Neural cell (in vitro differentiated cells): ENCODE data around the gene CELF5. TPM values are rescaled to one million over a fixed set of nuclear protein-coding genes. Genes with fewer than 3 reads are reported as not detected.

Source experiments
- H2AFZ ChIP-seq: fragments of 200-600, 300-800 bp; sonication (generic), shearing (Covaris generic); 2 replicates; pipeline ENCODE4 v1.6.0; 2014; ENCODE audit warnings: low read depth, mild to moderate bottlenecking, antibody characterized with exemption, low read length, moderate library complexity
- H3F3A ChIP-seq: fragments of 200-600 bp; shearing (Covaris generic); 2 replicates; pipeline ENCODE4 v1.6.1; 2016; ENCODE audit warnings: mild to moderate bottlenecking, moderate library complexity, mixed read lengths, antibody characterized with exemption, low read length; ENCODE audit not compliant: insufficient read depth, poor library complexity, severe bottlenecking
- H3K27ac ChIP-seq: fragments of 200-600, 300-800 bp; sonication (generic), shearing (Covaris generic); 2 replicates; pipeline ENCODE4 v1.5.1; 2014; ENCODE audit warnings: mild to moderate bottlenecking, low read length, moderate library complexity
- H3K27me3 ChIP-seq: fragments of 300-800, 200-600 bp; sonication (generic), shearing (Covaris generic); 2 replicates; pipeline ENCODE4 v1.6.0; 2014; ENCODE audit warnings: mild to moderate bottlenecking, low read depth, low read length, moderate library complexity; ENCODE audit not compliant: insufficient read depth
- H3K36me3 ChIP-seq: fragments of 300-800, 200-600 bp; sonication (generic), shearing (Covaris generic); 2 replicates; pipeline ENCODE4 v1.5.1; 2014; ENCODE audit warnings: mild to moderate bottlenecking, antibody characterized with exemption, low read length, moderate library complexity; ENCODE audit not compliant: insufficient read depth
- H3K4me2 ChIP-seq: fragments of 300-800, 200-600 bp; sonication (generic), shearing (Covaris generic); 2 replicates; pipeline ENCODE4 v1.6.0; 2014; ENCODE audit warnings: mild to moderate bottlenecking, low read length
- H3K4me3 ChIP-seq: fragments of 300-800, 200-600 bp; sonication (generic), shearing (Covaris generic); 2 replicates; pipeline ENCODE4 v1.5.1; 2014; ENCODE audit warnings: mild to moderate bottlenecking, low read length, moderate library complexity
- H3K79me2 ChIP-seq: fragments of 200-600 bp; shearing (Covaris generic); replicated peaks from 2 replicates; pipeline ENCODE4 v1.6.0; 2014; ENCODE audit warnings: mild to moderate bottlenecking, low read length, moderate library complexity; ENCODE audit not compliant: insufficient read depth
- H3K9ac ChIP-seq: fragments of 300-800, 200-600 bp; sonication (generic), shearing (Covaris generic); 2 replicates; pipeline ENCODE4 v1.6.1; 2016; ENCODE audit warnings: mild to moderate bottlenecking, low read length, mixed read lengths
- H3K9me2 ChIP-seq: fragments of 200-600 bp; shearing (Covaris generic); 2 replicates; pipeline ENCODE4 v1.6.1; 2016; ENCODE audit warnings: mild to moderate bottlenecking, low read length, mixed read lengths; ENCODE audit not compliant: insufficient read depth
- H3K9me3 ChIP-seq: fragments of 200-600, 300-800 bp; sonication (generic), shearing (Covaris generic); 2 replicates; pipeline ENCODE4 v1.6.1; 2016; ENCODE audit warnings: mild to moderate bottlenecking, mixed run types, low read length, moderate library complexity, mixed read lengths
- H4K20me1 ChIP-seq: fragments of 200-600 bp; shearing (Covaris generic); 2 replicates; pipeline ENCODE4 v1.6.1; 2016; ENCODE audit warnings: mild to moderate bottlenecking, mixed run types; ENCODE audit not compliant: insufficient read depth
- CTCF ChIP-seq: fragments of 450-650 bp; IDR thresholded peaks from 2 replicates; pipeline ENCODE4 v1.5.1; 2014; ENCODE audit warnings: antibody characterized with exemption, mild to moderate bottlenecking, moderate library complexity; ENCODE audit not compliant: poor library complexity, severe bottlenecking
- EP300 ChIP-seq: fragments of 450-650 bp; conservative IDR thresholded peaks from 2 replicates; pipeline ENCODE4 v1.6.1; 2014; ENCODE audit warnings: antibody characterized with exemption, mild to moderate bottlenecking, moderate library complexity; ENCODE audit not compliant: poor library complexity, severe bottlenecking
- EZH2 ChIP-seq: fragments of 200-600, 300-800 bp; shearing (Covaris generic), sonication (generic); IDR thresholded peaks from 2 replicates; pipeline ENCODE4 v1.6.1; 2014; ENCODE audit warnings: antibody characterized with exemption, low read length, borderline replicate concordance, mild to moderate bottlenecking; ENCODE audit not compliant: insufficient read depth, poor library complexity, severe bottlenecking
- MXI1 ChIP-seq: fragments of 450-650 bp; conservative IDR thresholded peaks from 2 replicates; pipeline ENCODE4 v1.6.1; 2014; ENCODE audit warnings: antibody characterized with exemption, mild to moderate bottlenecking; ENCODE audit not compliant: poor library complexity, severe bottlenecking
- POLR2AphosphoS5 ChIP-seq: IDR thresholded peaks from 2 replicates; pipeline ENCODE4 v1.6.1; 2012
- RAD21 ChIP-seq: fragments of 450-650 bp; conservative IDR thresholded peaks from 2 replicates; pipeline ENCODE4 v1.6.1; 2014; ENCODE audit warnings: antibody characterized with exemption, mild to moderate bottlenecking, moderate library complexity
- REST ChIP-seq: IDR thresholded peaks from 2 replicates; pipeline ENCODE4 v1.6.1; 2012; ENCODE audit warnings: borderline replicate concordance
- SMC3 ChIP-seq: fragments of 450-650 bp; conservative IDR thresholded peaks from 2 replicates; pipeline ENCODE4 v1.6.1; 2014; ENCODE audit warnings: antibody characterized with exemption, mild to moderate bottlenecking, moderate library complexity; ENCODE audit not compliant: poor library complexity
- TAF1 ChIP-seq: IDR thresholded peaks from 2 replicates; pipeline ENCODE4 v1.6.1; 2012; ENCODE audit warnings: low read depth
- polyA plus RNA-seq: library from polyadenylated mRNA; depleted of rRNA; stranded (reverse); fragments of >200 nt; gene quantifications from 2 replicates; pipeline ENCODE4 v1.2.3, GENCODE V29; 2014

The CELF5 gene
- polyA plus RNA-seq, 1 donor from 2014 or later, result 130 TPM

GRCh38 chr19:3343619-3344502 is 119.4 kb downstream of the CELF5 start:
- Histone ChIP-seq H3K36me3 (no peaks in the 10 kb centered on the region), H3K4me3 (no peak overlapping the region), H3K9me2 (no peaks in the 10 kb centered on the region), H3K4me2 (no peak overlapping the region), H3K79me2 (no peaks in the 10 kb centered on the region), H4K20me1 (no peaks in the 10 kb centered on the region), H3K27ac (no peak overlapping the region), H3K9me3 (no peaks in the 10 kb centered on the region), H2AFZ (no peak overlapping the region), H3F3A (no peaks in the 10 kb centered on the region), H3K27me3 (no peaks in the 10 kb centered on the region), H3K9ac (no peak overlapping the region)
- TF ChIP-seq TAF1 (no peak), RAD21 (no peak), MXI1 (no peak), EP300 (no peak), SMC3 (no peak)

- no peaks in the 10 kb centered on the region for H3K9me2 ChIP-seq
- no peaks in the 10 kb centered on the region for H3K36me3 ChIP-seq
- no peaks in the 10 kb centered on the region for H4K20me1 ChIP-seq
- no peaks in the 10 kb centered on the region for H3K27me3 ChIP-seq
- no peaks in the 10 kb centered on the region for H3K79me2 ChIP-seq
- H3K4me3 ChIP-seq, result no peak overlapping the region
- H3F3A ChIP-seq, result no peaks in the 10 kb centered on the region
- no peak for TF ChIP-seq MXI1
- no peak for TF ChIP-seq SMC3
- TF ChIP-seq TAF1, result no peak
- TF ChIP-seq CTCF, result no peak
- no peak for TF ChIP-seq EZH2
- no peak for TF ChIP-seq POLR2AphosphoS5
- no peak for TF ChIP-seq REST
- TF ChIP-seq EP300, result no peak
- no peak for TF ChIP-seq RAD21
- no peaks in the 10 kb centered on the region for H3K9me3 ChIP-seq
- H2AFZ ChIP-seq, result no peak overlapping the region
- H3K27ac ChIP-seq, result no peak overlapping the region
- no peak overlapping the region for H3K9ac ChIP-seq
- H3K4me2 ChIP-seq, result no peak overlapping the region
These were observed 120.4 kb downstream of the CELF5 start for GRCh38 chr19:3344608-3345598.
